ENCODE data around the gene ADGRF3.
A peak's percentile ranks its signal among the peaks of the same experiment; 100 is the strongest.
"Not testable (repeated sequence)": the region's sequence is repeated elsewhere in the genome, so short reads cannot be mapped to it uniquely, and the experiment has no call there.

ADGRF3 gene, protein sequence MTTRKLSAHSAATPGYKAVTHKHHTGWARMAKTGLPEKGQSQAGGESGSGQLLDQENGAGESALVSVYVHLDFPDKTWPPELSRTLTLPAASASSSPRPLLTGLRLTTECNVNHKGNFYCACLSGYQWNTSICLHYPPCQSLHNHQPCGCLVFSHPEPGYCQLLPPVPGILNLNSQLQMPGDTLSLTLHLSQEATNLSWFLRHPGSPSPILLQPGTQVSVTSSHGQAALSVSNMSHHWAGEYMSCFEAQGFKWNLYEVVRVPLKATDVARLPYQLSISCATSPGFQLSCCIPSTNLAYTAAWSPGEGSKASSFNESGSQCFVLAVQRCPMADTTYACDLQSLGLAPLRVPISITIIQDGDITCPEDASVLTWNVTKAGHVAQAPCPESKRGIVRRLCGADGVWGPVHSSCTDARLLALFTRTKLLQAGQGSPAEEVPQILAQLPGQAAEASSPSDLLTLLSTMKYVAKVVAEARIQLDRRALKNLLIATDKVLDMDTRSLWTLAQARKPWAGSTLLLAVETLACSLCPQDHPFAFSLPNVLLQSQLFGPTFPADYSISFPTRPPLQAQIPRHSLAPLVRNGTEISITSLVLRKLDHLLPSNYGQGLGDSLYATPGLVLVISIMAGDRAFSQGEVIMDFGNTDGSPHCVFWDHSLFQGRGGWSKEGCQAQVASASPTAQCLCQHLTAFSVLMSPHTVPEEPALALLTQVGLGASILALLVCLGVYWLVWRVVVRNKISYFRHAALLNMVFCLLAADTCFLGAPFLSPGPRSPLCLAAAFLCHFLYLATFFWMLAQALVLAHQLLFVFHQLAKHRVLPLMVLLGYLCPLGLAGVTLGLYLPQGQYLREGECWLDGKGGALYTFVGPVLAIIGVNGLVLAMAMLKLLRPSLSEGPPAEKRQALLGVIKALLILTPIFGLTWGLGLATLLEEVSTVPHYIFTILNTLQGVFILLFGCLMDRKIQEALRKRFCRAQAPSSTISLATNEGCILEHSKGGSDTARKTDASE

DNA sequence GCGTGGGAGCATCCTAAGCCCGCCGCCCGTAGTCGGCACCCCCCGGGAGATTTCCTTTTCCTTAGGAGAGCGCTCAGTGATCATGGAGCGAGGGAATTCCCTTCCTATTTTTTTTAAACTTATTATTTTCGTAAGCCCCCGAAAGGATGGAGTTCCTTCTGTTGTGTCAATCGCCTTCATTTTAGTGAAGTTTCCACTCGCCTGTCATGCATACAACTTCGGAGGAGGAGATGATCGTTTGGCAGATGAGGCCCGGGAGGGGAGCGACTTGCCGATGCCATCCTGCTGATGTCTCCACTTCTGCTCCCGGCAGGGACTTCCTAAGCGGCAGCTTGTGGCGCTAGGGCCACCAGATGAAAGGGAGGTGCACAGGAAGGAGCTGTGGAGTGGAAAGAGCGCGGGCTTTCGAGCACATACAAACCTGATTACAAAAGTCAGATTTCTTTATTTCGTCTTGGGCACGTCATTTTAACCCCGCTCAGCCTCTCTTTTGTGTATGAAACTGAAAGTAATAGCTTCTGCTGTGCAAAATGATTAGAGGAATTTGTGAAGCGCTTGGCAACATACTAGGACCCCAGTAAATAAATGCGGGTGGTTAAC, at the start of gene ADGRF3:
Gene ADGRF3 (minus strand): TSS at position 336 of the 600 bp plus-strand sequence. CDS start 555 bp downstream, outside the sequence.
- peak; percentile 82 for DNase-seq

- DNase-seq = no peak
Measured at GRCh38 chr2:26395394-26395793, 48.8 kb upstream of the ADGRF3 start.

DNA sequence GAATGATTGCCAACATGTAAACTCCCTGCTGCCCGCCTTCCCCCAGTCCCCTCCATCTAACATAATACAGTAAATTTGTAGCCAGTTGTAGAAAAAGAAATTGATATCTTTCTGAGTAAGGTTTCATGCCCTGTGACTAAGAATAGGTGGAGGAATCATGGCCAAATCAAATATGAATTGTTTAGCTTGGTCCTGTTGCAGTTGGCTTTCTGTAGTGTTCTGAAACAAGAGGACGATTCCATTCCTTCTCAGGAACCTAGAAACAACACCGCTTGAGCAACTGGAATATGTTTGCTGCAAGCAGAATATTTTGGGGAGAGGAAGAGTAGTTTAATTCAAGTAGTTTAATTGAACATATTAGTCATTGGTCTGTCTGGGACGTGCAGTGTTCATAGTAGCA, 48.1 kb upstream of the ADGRF3 start:
- no peak for DNase-seq

- no peak for DNase-seq
Measured at GRCh38 chr2:26387189-26387588, 40.6 kb upstream of the ADGRF3 start.

DNA sequence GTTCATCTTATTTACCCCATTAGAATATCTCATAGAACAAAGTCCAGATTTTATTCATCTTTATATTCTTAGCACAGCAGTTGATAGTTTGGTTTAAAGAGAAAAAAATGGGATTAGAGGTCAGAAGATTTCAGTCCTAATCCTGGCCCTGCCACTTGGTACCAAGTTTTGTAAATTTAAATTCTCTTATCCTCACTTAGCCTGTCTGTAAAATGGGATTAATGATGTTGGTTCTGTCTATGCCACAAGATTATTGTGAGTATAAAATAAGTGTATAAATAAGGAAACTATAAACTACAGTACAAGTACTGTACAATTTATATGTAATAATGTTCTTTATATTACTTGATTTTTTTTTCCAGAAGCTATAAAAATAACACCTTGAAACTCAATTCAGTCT, 38.0 kb upstream of the ADGRF3 start:
- no peak for DNase-seq

DNA sequence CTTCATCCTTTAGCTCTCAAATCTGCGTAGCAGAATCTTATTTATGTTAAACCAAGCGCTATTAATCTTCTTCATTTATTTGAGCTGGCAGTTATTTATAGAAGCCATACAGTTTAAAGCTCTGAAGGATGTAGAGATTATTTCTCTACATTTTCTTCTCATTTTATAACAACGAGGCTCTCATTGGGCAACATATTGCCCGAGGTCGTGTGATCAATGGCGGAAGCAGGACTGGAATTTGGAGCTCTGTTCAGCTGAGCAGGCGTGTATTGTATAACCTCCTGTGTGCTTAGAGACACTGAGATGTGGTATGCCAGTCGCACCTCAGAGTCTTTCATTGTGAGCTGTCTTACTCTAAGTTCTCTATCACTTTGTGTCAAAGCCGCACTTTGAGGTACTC, 37.6 kb upstream of the ADGRF3 start:
- DNase-seq = no peak

DNA sequence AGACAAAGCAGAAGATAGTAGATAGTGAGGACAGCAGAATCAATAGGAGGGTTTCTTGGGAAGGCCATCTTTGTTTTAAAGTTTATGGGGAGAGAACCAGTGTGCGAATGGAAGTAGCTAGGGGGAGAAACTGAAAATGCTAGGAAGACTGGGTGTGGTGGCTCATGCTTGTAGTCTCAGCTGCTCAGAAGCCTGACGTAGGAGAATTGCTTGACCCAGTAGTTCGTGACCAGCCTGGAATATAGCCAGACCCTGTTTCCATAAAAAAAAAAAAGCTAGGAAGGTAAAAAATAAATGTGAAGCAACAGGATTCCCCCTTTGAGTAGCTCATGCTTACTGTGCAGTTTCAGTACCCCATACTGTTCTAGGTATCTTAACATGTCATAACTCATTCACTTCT, 36.0 kb upstream of the ADGRF3 start:
- DNase-seq = no peak

GRCh38 chr2:26380281-26380680, 33.7 kb upstream of the ADGRF3 start:
- DNase-seq = no peak

- no peak for DNase-seq
Measured at GRCh38 chr2:26376799-26377198, 30.2 kb upstream of the ADGRF3 start.

GRCh38 chr2:26370909-26371308, 24.3 kb upstream of the ADGRF3 start:
- not testable (repeated sequence) for DNase-seq

GRCh38 chr2:26369664-26370063, 23.1 kb upstream of the ADGRF3 start:
- not testable (repeated sequence) for DNase-seq

DNA sequence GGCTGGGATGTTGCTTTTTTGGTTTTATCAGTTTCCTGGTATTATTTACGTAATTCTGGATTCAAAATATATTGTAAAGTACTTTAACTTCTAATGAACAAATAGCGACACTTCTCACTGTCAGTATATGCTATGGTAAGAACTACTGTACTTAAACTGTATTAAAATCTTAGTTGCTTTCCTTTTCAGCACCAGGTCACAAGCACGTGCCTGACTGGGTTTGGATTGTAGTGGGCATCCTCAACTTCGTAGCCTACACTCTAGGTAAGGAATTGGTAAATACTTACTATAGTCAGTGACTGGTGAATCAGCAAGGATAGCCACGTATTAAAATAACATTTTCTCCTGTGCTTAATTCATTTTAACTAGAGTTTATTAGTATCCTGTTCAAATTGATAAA, 20.4 kb upstream of the ADGRF3 start:
- DNase-seq = no peak

- no peak for DNase-seq
Measured at GRCh38 chr2:26364669-26365068, 18.1 kb upstream of the ADGRF3 start.

- DNase-seq = no peak
Measured at GRCh38 chr2:26363958-26364357, 17.4 kb upstream of the ADGRF3 start.

- peak; percentile 1 for DNase-seq
Measured at GRCh38 chr2:26363323-26363722, 16.7 kb upstream of the ADGRF3 start.

DNA sequence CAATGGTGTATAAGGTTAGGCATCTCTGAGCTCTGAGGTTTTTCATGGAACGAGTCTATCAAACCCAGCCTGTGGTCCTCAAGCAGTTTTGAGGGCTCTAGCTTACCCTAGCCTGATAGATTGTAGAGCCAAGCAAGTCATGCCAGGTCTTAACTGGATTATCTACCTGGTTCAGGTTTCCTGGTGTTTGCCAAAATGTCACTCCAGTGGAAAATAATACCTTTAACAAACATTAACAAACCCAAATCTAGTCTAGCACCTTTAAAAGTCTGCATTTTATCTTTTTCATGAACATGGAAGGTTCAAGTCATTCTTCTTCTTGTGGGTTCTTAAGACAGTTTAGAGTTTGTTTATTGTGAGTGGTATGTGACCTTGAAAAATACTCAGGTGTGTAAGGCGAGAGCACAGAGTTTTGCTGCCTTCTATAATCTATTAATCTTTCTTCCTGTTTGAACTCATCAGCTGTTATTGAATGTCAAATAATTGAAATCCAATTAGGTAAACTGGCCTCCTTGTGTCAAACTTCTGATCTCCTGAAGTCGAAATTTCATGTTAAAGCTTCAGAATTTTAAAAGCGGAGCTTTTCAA, 13.4 kb upstream of the ADGRF3 start:
- peak; percentile 8 for DNase-seq

DNA sequence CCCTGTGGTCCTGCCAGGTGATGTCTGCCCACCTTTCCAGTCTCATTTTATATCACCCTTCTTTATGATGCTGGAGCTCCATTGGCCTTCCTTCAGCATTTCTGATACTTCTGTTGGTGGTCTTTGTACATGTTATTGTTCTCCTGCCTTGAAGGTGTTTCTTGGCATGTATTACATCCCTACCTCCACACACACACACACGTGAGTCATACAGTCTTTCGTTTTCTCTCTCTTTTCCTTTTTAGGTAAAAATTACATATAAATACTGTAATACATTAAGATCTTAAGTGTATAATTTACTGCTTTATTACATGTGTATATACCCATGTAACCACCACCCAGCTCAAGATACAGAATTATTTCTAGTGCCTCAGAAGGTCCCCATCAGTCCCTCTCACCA, 10.2 kb upstream of the ADGRF3 start:
- DNase-seq = no peak

GRCh38 chr2:26356111-26356510, 9.5 kb upstream of the ADGRF3 start:
- DNase-seq = no peak

DNA sequence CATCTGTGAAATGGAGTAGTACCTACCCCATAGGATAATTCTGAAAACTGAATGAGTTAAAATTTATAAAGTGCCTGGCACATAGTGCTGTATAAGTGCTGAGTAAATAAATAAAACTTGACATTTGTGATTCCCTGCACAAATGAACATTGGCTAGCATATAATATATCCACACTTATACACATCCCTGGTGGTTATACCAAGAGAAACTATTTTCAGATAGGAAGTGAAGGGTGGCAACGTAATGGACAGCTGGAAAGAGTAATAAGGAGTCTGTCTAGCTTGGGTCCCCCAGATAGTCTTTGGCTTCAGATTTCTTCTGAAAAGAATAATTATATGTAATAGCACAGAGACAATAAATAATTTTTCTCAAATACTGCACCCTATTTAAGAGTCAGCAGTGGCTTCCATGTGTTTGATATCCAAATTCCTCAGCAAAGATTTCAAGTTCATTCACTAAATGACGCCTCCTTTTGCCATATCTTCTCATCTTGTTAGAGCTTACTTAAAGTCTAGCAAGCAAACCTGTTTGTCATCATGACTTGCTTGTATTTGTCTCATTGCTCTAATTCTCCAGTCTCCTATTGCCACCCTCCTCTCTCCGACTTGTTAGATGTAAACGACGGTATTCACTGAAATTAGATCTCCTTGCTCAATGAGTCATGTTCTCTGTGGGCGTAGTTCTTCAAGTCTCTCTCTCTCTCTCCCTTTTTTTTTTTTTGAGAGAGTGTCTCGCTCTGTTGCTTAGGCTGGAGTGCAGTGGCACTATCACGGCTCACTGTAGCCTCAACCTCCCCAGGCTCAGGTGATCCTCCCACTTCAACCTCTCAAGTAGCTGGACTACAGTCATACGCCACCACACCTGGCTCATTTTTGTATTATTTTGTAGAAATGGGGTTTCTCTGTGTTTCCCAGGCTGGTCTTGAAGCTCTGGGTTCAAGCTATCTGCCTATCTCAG, 8.7 kb upstream of the ADGRF3 start:
- DNase-seq = peak; percentile 91

DNA sequence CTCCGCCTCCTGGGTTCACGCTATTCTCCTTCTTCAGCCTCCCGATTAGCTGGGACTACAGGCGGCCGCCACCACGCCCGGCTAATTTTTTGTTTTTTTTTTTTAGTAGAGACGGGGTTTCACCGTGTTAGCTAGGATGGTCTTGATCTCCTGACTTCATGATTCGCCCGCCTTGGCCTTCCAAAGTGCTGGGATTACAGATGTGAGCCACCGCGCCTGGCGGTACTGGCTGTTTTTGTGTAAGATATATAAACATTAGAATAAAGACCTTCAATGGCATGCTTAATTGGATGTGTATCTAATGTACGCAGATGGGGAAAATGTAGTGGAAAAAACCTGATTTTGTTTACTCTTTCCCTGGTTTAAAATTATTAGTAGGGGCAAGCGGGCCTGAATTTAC, 7.9 kb upstream of the ADGRF3 start:
- not testable (repeated sequence) for DNase-seq

DNA sequence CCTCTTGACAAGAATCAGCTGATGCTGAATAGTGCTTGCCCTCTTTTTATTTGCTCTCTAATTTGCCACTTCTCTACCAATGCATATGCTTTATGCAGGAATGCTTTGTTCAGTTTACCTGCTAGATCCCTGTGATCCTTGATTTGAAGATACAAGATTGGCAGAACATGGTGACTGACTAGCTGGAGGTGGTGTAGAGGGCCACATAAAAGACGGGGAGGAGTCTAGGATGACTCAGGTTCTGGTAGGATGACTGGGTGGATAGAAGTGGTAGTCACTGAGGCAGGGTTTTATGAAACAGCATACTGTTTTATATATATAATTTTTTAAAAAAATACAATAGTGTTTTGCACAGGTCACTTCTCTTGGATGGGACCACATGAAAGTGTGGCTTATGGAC, 6.3 kb upstream of the ADGRF3 start:
- peak; percentile 31 for DNase-seq

All from DMS53 (cell line).